HCT116 (cell line): ENCODE data around the gene LUZP2. TPM values are rescaled to one million over a fixed set of nuclear protein-coding genes. Genes with fewer than 3 reads are reported as not detected.
"Not testable (repeated sequence)": the region's sequence is repeated elsewhere in the genome, so short reads cannot be mapped to it uniquely, and the experiment has no call there.

ENCODE experiments used
- ATAC-seq: fragments of 200-7000 bp; cut with Tn5 transposase; 2 replicates; pipeline ENCODE4 v1.9.1; 2020; ENCODE audit warnings: mild to moderate bottlenecking, moderate library complexity
- BruUV-seq: library from RNA; stranded (reverse); fragments of 400-500 nt; replicated peaks from 2 replicates; lab custom pipeline; 2021; lab: Mats Ljungman, UMichigan
- CTCF ChIA-PET: fragments of 300-600 bp; sonication (Branson Sonifier 250); formaldehyde crosslinking; loops from one replicate; lab custom pipeline; 2021; ENCODE audit warnings: antibody characterized with exemption; lab: Charles Lee
- POLR2A ChIA-PET: fragments of 300-600, 350-600 bp; sonication (Branson Sonifier 250); formaldehyde crosslinking; loops from one replicate; lab custom pipeline; 2021; ENCODE audit warnings: antibody characterized with exemption; lab: Charles Lee
- RAD21 ChIA-PET, 2 experiments: fragments of 300-600 bp; sonication (Branson Sonifier 250); formaldehyde crosslinking; loops; one replicate each; lab custom pipeline; 2023; ENCODE audit warnings: low total read pairs in 2 of 2; ENCODE audit not compliant: uncharacterized antibody in 2 of 2, unreplicated experiment in 2 of 2, low non-redundant PET in 1 of 2; lab: Charles Lee
- DNase-seq: peaks from one replicate; pipeline ENCODE4 v3.0.0-alpha.2; 2010; ENCODE audit warnings: low read depth, low spot score
- H2AFZ ChIP-seq: fragments of 200-600 bp; shearing (Covaris generic), sonication (generic); 2 replicates; pipeline ENCODE4 v1.6.1; 2017; ENCODE audit warnings: low read depth, mixed run types, mixed read lengths, antibody characterized with exemption, low read length; ENCODE audit not compliant: poor library complexity, severe bottlenecking
- H3K27ac ChIP-seq: 2 replicates; pipeline ENCODE4 v1.5.1; 2012; ENCODE audit warnings: low read depth, low read length
- H3K27me3 ChIP-seq: fragments of 200-600 bp; sonication (generic); 2 replicates; pipeline ENCODE4 v1.6.1; 2016; ENCODE audit warnings: mixed run types, low read length, mixed read lengths; ENCODE audit not compliant: insufficient read depth
- H3K36me3 ChIP-seq, 2 experiments: fragments of 200-500 bp in 1 of 2; fragments of 200-600 bp in 1 of 2; sonication (Bioruptor generic) in 1 of 2; sonication (generic) in 1 of 2; 2 replicates each; pipeline versions ENCODE4 v1.5.1 to v1.6.1; 2014 to 2016; ENCODE audit warnings: low read length in 2 of 2, inconsistent platforms in 1 of 2, mixed read lengths in 1 of 2, mixed run types in 1 of 2; ENCODE audit not compliant: insufficient read depth in 2 of 2, control insufficient read depth in 1 of 2
- H3K4me1 ChIP-seq, 2 experiments: fragments of 200-600 bp in 1 of 2; sonication (generic) in 1 of 2; 2 replicates each; pipeline versions ENCODE4 v1.5.1 to v1.6.1; 2012 to 2017; ENCODE audit warnings: low read length in 2 of 2, inconsistent platforms in 1 of 2, mild to moderate bottlenecking in 1 of 2, mixed read lengths in 1 of 2, mixed run types in 1 of 2, moderate library complexity in 1 of 2; ENCODE audit not compliant: insufficient read depth in 2 of 2, control insufficient read depth in 1 of 2
- H3K4me2 ChIP-seq: fragments of 200-600 bp; sonication (generic); 2 replicates; pipeline ENCODE4 v1.6.1; 2017; ENCODE audit warnings: mixed run types, low read length, mixed read lengths
- H3K4me3 ChIP-seq, 2 experiments: fragments of 200-600 bp in 1 of 2; sonication (generic) in 1 of 2; replicated peaks in 1 of 2; 2 replicates each; pipeline ENCODE4 v1.5.1; 2011 to 2016; ENCODE audit warnings: low read length in 2 of 2, control low read depth in 1 of 2, low read depth in 1 of 2, mild to moderate bottlenecking in 1 of 2, mixed read lengths in 1 of 2, mixed run types in 1 of 2
- H3K79me2 ChIP-seq: fragments of 200-600 bp; sonication (generic); 2 replicates; pipeline ENCODE4 v1.6.1; 2017; ENCODE audit warnings: mild to moderate bottlenecking, mixed run types, low read length, moderate library complexity, mixed read lengths; ENCODE audit not compliant: insufficient read depth
- H3K9ac ChIP-seq: fragments of 200-600 bp; sonication (generic); 2 replicates; pipeline ENCODE4 v1.6.1; 2016; ENCODE audit warnings: low read length, mixed read lengths
- H3K9me2 ChIP-seq: fragments of 200-600 bp; sonication (generic), shearing (Covaris generic); 2 replicates; pipeline ENCODE4 v1.6.1; 2017; ENCODE audit warnings: mixed run types, mild to moderate bottlenecking, moderate library complexity; ENCODE audit not compliant: insufficient read depth
- H3K9me3 ChIP-seq, 2 experiments: fragments of 200-500 bp in 1 of 2; fragments of 200-600 bp in 1 of 2; sonication (Bioruptor generic) in 1 of 2; sonication (generic) in 1 of 2; 2 replicates each; pipeline ENCODE4 v1.6.1; 2014 to 2017; ENCODE audit warnings: low read length in 2 of 2, mixed read lengths in 2 of 2, inconsistent platforms in 1 of 2, low read depth in 1 of 2, mild to moderate bottlenecking in 1 of 2, mixed run types in 1 of 2, moderate library complexity in 1 of 2; ENCODE audit not compliant: control insufficient read depth in 1 of 2, insufficient read depth in 1 of 2
- H4K20me1 ChIP-seq: fragments of 200-600 bp; sonication (generic), shearing (Covaris generic); 2 replicates; pipeline ENCODE4 v1.6.1; 2017; ENCODE audit warnings: mixed run types, mild to moderate bottlenecking, moderate library complexity; ENCODE audit not compliant: insufficient read depth
- EGR1 ChIP-seq: IDR thresholded peaks from 2 replicates; pipeline ENCODE4 v1.6.1; 2012; ENCODE audit warnings: low read depth
- ELF1 ChIP-seq: IDR thresholded peaks from 2 replicates; pipeline ENCODE4 v1.6.1; 2012; ENCODE audit warnings: low read depth, borderline replicate concordance
- EZH2 ChIP-seq: fragments of 200-600 bp; sonication (generic); IDR thresholded peaks from 2 replicates; pipeline ENCODE4 v1.6.1; 2017; ENCODE audit warnings: antibody characterized with exemption, mixed run types
- FOSL1 ChIP-seq: IDR thresholded peaks from 2 replicates; pipeline ENCODE4 v1.6.1; 2012; ENCODE audit warnings: low read depth
- JUND ChIP-seq: IDR thresholded peaks from 2 replicates; pipeline ENCODE4 v1.6.1; 2012
- RAD21 ChIP-seq: IDR thresholded peaks from 2 replicates; pipeline ENCODE4 v1.6.1; 2012; ENCODE audit warnings: low read depth, mild to moderate bottlenecking
- REST ChIP-seq: IDR thresholded peaks from 2 replicates; pipeline ENCODE4 v1.6.1; 2012; ENCODE audit warnings: low read depth
- YY1 ChIP-seq: IDR thresholded peaks from 2 replicates; pipeline ENCODE4 v1.6.1; 2011; ENCODE audit warnings: low read length, low read depth, moderate library complexity, mild to moderate bottlenecking; ENCODE audit not compliant: insufficient replicate concordance; ENCODE audit errors: extremely low read depth
- ZFX ChIP-seq: fragments of 450-650 bp; IDR thresholded peaks from 2 replicates; pipeline ENCODE4 v1.6.1; 2017
- ZNF274 ChIP-seq: fragments of 200-500 bp; sonication (Bioruptor generic); IDR thresholded peaks from 2 replicates; pipeline ENCODE4 v1.6.1; 2014; ENCODE audit warnings: mild to moderate bottlenecking, low read depth, low read length, inconsistent platforms
- intact Hi-C: fragments of 100-400 bp; cut with micrococcal nuclease; formaldehyde crosslinking; loops from 2 replicates; pipeline ENCODE4 v1.10.0; 2022
- total RNA-seq: library from RNA; stranded (reverse); gene quantifications from one replicate; pipeline ENCODE4 v1.2.1, GENCODE V29; 2021; ENCODE audit not compliant: unreplicated experiment
- TF ChIP-seq, protein P1 (sequence below), 3 experiments: fragments of 200-600 bp in 1 of 3; sonication (generic) in 1 of 3; IDR thresholded peaks in 2 of 3; conservative IDR thresholded peaks in 1 of 3; 2 replicates each; pipeline ENCODE4 v1.5.1; 2012 to 2017; ENCODE audit warnings: low read depth in 2 of 3, low read length in 2 of 3, antibody characterized with exemption in 1 of 3, borderline replicate concordance in 1 of 3, control low read depth in 1 of 3, mild to moderate bottlenecking in 1 of 3, mixed read lengths in 1 of 3, mixed run types in 1 of 3, moderate library complexity in 1 of 3; ENCODE audit not compliant: insufficient read depth in 1 of 3
- TF ChIP-seq, protein P2 (sequence below): IDR thresholded peaks from 2 replicates; pipeline ENCODE4 v1.6.1; 2012

LUZP2 gene
- total RNA-seq, 1 experiment from 2014 or later, result not detected

GRCh38 chr11:24965748-24966147 is 468.9 kb downstream of the LUZP2 start:
- no peaks in the 10 kb centered on the region for H3K4me1 ChIP-seq
- intact Hi-C loops, result no loop called here
- H3K9ac ChIP-seq, result no peak overlapping the region
- TF ChIP-seq, protein P1, sequence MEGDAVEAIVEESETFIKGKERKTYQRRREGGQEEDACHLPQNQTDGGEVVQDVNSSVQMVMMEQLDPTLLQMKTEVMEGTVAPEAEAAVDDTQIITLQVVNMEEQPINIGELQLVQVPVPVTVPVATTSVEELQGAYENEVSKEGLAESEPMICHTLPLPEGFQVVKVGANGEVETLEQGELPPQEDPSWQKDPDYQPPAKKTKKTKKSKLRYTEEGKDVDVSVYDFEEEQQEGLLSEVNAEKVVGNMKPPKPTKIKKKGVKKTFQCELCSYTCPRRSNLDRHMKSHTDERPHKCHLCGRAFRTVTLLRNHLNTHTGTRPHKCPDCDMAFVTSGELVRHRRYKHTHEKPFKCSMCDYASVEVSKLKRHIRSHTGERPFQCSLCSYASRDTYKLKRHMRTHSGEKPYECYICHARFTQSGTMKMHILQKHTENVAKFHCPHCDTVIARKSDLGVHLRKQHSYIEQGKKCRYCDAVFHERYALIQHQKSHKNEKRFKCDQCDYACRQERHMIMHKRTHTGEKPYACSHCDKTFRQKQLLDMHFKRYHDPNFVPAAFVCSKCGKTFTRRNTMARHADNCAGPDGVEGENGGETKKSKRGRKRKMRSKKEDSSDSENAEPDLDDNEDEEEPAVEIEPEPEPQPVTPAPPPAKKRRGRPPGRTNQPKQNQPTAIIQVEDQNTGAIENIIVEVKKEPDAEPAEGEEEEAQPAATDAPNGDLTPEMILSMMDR (IDR thresholded peaks at IDR 0.05 in 2 of 3, conservative IDR thresholded peaks at IDR 0.05 in 1 of 3; ENCODE audit: borderline replicate concordance in 1 of 3, insufficient read depth in 1 of 3, low read depth in 2 of 3, low read length in 2 of 3), result no peak
- TF ChIP-seq YY1, result no peak
- TF ChIP-seq, protein P2, sequence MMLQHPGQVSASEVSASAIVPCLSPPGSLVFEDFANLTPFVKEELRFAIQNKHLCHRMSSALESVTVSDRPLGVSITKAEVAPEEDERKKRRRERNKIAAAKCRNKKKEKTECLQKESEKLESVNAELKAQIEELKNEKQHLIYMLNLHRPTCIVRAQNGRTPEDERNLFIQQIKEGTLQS, result no peak
- no peak for TF ChIP-seq REST
- TF ChIP-seq EGR1, result no peak
- no peak for TF ChIP-seq EZH2
- TF ChIP-seq ELF1, result no peak
- no peak for TF ChIP-seq JUND
- TF ChIP-seq RAD21, result no peak
- TF ChIP-seq ZNF274, result no peak
- TF ChIP-seq FOSL1, result no peak
- no peak for TF ChIP-seq ZFX
- DNase-seq (no peak), ATAC-seq (no peak)
- H3K27ac ChIP-seq, result no peak overlapping the region
- ChIA-PET RAD21 (no interaction called here), CTCF (no interaction called here), POLR2A (no interaction called here)
- H3K27me3 ChIP-seq, result no peaks in the 10 kb centered on the region
- H3K4me2 ChIP-seq, result no peak overlapping the region
- H3K9me3 ChIP-seq, result peaks cover 8 to 11% of the 10 kb centered on the region in 2 experiments; a peak in 2 of 4 replicates
- H4K20me1 ChIP-seq, result no peaks in the 10 kb centered on the region
- no peak overlapping the region for H2AFZ ChIP-seq
- no peaks in the 10 kb centered on the region for H3K79me2 ChIP-seq
- no peaks in the 10 kb centered on the region for H3K9me2 ChIP-seq
- H3K36me3 ChIP-seq, result no peaks in the 10 kb centered on the region
- BruUV-seq, result no TSS peak
- H3K4me3 ChIP-seq, result no peak overlapping the region

DNA sequence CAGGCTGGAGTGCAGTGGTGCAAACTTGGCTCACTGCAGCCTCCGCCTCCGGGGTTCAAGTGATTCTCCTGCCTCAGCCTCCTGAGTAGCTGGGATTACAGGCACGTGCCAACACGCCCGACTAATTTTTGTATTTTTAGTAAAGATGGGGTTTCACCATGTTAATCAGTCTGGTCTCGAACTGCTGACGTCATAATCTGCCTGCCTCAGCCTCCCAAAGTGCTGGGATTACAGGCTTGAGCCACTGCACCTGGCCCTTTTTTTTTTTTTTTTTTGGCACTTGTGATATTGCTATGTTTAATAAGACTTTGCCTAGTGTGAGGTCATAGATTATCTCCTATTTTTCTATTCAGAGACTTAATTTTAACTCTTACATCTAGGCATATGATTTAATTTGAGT is 497.1 kb downstream of the LUZP2 start:
- DNase-seq, H3K9me2 ChIP-seq, intact Hi-C loops, H3K4me1 ChIP-seq, CTCF ChIA-PET, H3K4me2 ChIP-seq, H3K27ac ChIP-seq, H3K9ac ChIP-seq, H3K4me3 ChIP-seq, ATAC-seq, H3K27me3 ChIP-seq, H2AFZ ChIP-seq, H3K36me3 ChIP-seq, POLR2A ChIA-PET, BruUV-seq, H3K79me2 ChIP-seq, H4K20me1 ChIP-seq, RAD21 ChIA-PET: not testable (repeated sequence)
- peaks cover 0 to 17% of the 10 kb centered on the region in 2 experiments; a peak in 2 of 4 replicates for H3K9me3 ChIP-seq
